HG02870 (cell line): ENCODE data around the gene DLK1.

Experiments
- ATAC-seq: cut with Tn5 transposase; IDR thresholded peaks from one replicate; pipeline ENCODE4 v1.9.1; 2021; ENCODE audit warnings: mild to moderate bottlenecking, moderate library complexity; ENCODE audit not compliant: unreplicated experiment

DLK1 gene

GRCh38 chr14:100713705-100714104 is 13.0 kb upstream of the DLK1 start:
- ATAC-seq: no peak

- ATAC-seq: no peak
Measured at GRCh38 chr14:100714258-100714892, 12.3 kb upstream of the DLK1 start.

GRCh38 chr14:100715332-100715731 is 11.4 kb upstream of the DLK1 start:
- no peak for ATAC-seq

GRCh38 chr14:100715803-100716202 is 10.9 kb upstream of the DLK1 start:
- no peak for ATAC-seq

GRCh38 chr14:100717386-100717785 is 9.3 kb upstream of the DLK1 start:
- ATAC-seq: no peak

GRCh38 chr14:100719976-100720520 is 6.6 kb upstream of the DLK1 start:
- no peak for ATAC-seq

GRCh38 chr14:100721568-100721967 is 5.1 kb upstream of the DLK1 start:
- no peak for ATAC-seq

- no peak for ATAC-seq
Measured at GRCh38 chr14:100722367-100722766, 4.3 kb upstream of the DLK1 start.

GRCh38 chr14:100723135-100723829 is 3.4 kb upstream of the DLK1 start:
- ATAC-seq: no peak

- no peak for ATAC-seq
Measured at GRCh38 chr14:100723830-100724437, 2.8 kb upstream of the DLK1 start.

GRCh38 chr14:100724536-100724935 is 2.2 kb upstream of the DLK1 start:
- ATAC-seq: no peak

- ATAC-seq: no peak
Measured at GRCh38 chr14:100725587-100726387, 905 bp upstream of the DLK1 start.

- ATAC-seq: no peak
Measured at GRCh38 chr14:100727086-100727872, 587 bp downstream of the DLK1 start.

GRCh38 chr14:100727873-100728240 is 1.2 kb downstream of the DLK1 start:
- ATAC-seq: no peak

- no peak for ATAC-seq
Measured at GRCh38 chr14:100728962-100729361, 2.3 kb downstream of the DLK1 start.

- ATAC-seq: no peak
Measured at GRCh38 chr14:100729982-100730381, 3.3 kb downstream of the DLK1 start.

GRCh38 chr14:100730581-100730980 is 3.9 kb downstream of the DLK1 start:
- ATAC-seq: no peak

GRCh38 chr14:100731011-100731670 is 4.4 kb downstream of the DLK1 start:
- ATAC-seq: no peak

GRCh38 chr14:100731846-100732765 is 5.4 kb downstream of the DLK1 start:
- no peak for ATAC-seq
